Subcutaneous abdominal adipose tissue (tissue), 5 donors: ENCODE data around the gene CORIN.

Source experiments
- H3K27ac ChIP-seq: one replicate; pipeline ENCODE4 v1.7.0; 2013; ENCODE audit warnings: low read depth, mild to moderate bottlenecking, inconsistent platforms, low read length, moderate library complexity
- H3K27me3 ChIP-seq, 5 donors: one replicate each; pipeline ENCODE4 v1.7.0; 2013; ENCODE audit warnings: low read length in 5 of 5, inconsistent platforms in 1 of 5; ENCODE audit not compliant: control insufficient read depth in 5 of 5, insufficient read depth in 4 of 5
- H3K36me3 ChIP-seq, 5 donors: one replicate each; pipeline ENCODE4 v1.7.0; 2013; ENCODE audit warnings: low read length in 5 of 5; ENCODE audit not compliant: control insufficient read depth in 5 of 5, insufficient read depth in 5 of 5
- H3K4me1 ChIP-seq, 5 donors: one replicate each; pipeline ENCODE4 v1.7.0; 2013; ENCODE audit warnings: low read length in 5 of 5, mild to moderate bottlenecking in 3 of 5, moderate library complexity in 1 of 5; ENCODE audit not compliant: control insufficient read depth in 5 of 5, insufficient read depth in 5 of 5
- H3K4me3 ChIP-seq, 5 donors: one replicate each; pipeline ENCODE4 v1.7.0; 2013; ENCODE audit warnings: low read length in 5 of 5, low read depth in 1 of 5
- H3K9ac ChIP-seq, 5 donors: one replicate each; pipeline ENCODE4 v1.7.0; 2013; ENCODE audit warnings: low read length in 5 of 5, mild to moderate bottlenecking in 4 of 5, moderate library complexity in 3 of 5
- H3K9me3 ChIP-seq, 5 donors: one replicate each; pipeline ENCODE4 v1.7.0; 2013; ENCODE audit warnings: low read length in 5 of 5; ENCODE audit not compliant: control insufficient read depth in 5 of 5
- donor health status: healthy.
- donor health status: healthy.
- donor health status: healthy.
- donor health status: healthy.
- donor health status: healthy.

The CORIN gene

GRCh38 chr4:47858006-47858405, 20.1 kb upstream of the CORIN start:
- Histone ChIP-seq H3K9me3 (no peaks in the 10 kb centered on the region), H3K9ac (no peak overlapping the region), H3K27ac (no peak overlapping the region), H3K4me1 (no peaks in the 10 kb centered on the region), H3K36me3 (peaks cover 0 to 23% (median 5%) of the 10 kb centered on the region in 5 donors), H3K4me3 (no peak overlapping the region), H3K27me3 (no peaks in the 10 kb centered on the region)

GRCh38 chr4:47856713-47857112, 18.8 kb upstream of the CORIN start:
- Histone ChIP-seq H3K27me3 (no peaks in the 10 kb centered on the region), H3K4me3 (no peak overlapping the region), H3K4me1 (no peaks in the 10 kb centered on the region), H3K27ac (no peak overlapping the region), H3K9ac (no peak overlapping the region), H3K36me3 (peaks cover 0 to 19% (median 2%) of the 10 kb centered on the region in 5 donors), H3K9me3 (no peaks in the 10 kb centered on the region)

GRCh38 chr4:47855350-47855749, 17.5 kb upstream of the CORIN start:
- H3K27ac ChIP-seq: no peak overlapping the region

GRCh38 chr4:47852136-47852535, 14.3 kb upstream of the CORIN start:
- Histone ChIP-seq H3K27me3 (no peaks in the 10 kb centered on the region), H3K4me3 (no peak overlapping the region), H3K9me3 (no peaks in the 10 kb centered on the region), H3K4me1 (no peaks in the 10 kb centered on the region), H3K9ac (no peak overlapping the region), H3K27ac (no peak overlapping the region), H3K36me3 (peaks cover 0 to 38% (median 7%) of the 10 kb centered on the region in 5 donors)

More at GRCh38 chr4:47855350-47855749, 17.5 kb upstream of the CORIN start:
- H3K4me1 ChIP-seq: no peaks in the 10 kb centered on the region
- H3K36me3 ChIP-seq: peaks cover 0 to 24% (median 7%) of the 10 kb centered on the region in 5 donors
- H3K4me3 ChIP-seq: no peak overlapping the region
- no peaks in the 10 kb centered on the region for H3K9me3 ChIP-seq
- no peaks in the 10 kb centered on the region for H3K27me3 ChIP-seq
- H3K9ac ChIP-seq: no peak overlapping the region

GRCh38 chr4:47849466-47849865, 11.6 kb upstream of the CORIN start:
- H3K36me3 ChIP-seq: peaks cover 0 to 31% (median 7%) of the 10 kb centered on the region in 5 donors

GRCh38 chr4:47848041-47848440, 10.2 kb upstream of the CORIN start:
- Histone ChIP-seq H3K27me3 (no peaks in the 10 kb centered on the region), H3K9ac (no peak overlapping the region), H3K4me3 (no peak overlapping the region), H3K4me1 (no peaks in the 10 kb centered on the region), H3K36me3 (peaks cover 0 to 28% (median 11%) of the 10 kb centered on the region in 5 donors), H3K27ac (no peak overlapping the region), H3K9me3 (no peaks in the 10 kb centered on the region)

More at GRCh38 chr4:47849466-47849865, 11.6 kb upstream of the CORIN start:
- H3K4me1 ChIP-seq: no peaks in the 10 kb centered on the region
- H3K27ac ChIP-seq: no peak overlapping the region
- H3K4me3 ChIP-seq: no peak overlapping the region
- no peaks in the 10 kb centered on the region for H3K27me3 ChIP-seq
- no peak overlapping the region for H3K9ac ChIP-seq
- no peaks in the 10 kb centered on the region for H3K9me3 ChIP-seq

GRCh38 chr4:47842985-47843384, 5.1 kb upstream of the CORIN start:
- Histone ChIP-seq H3K27ac (no peak overlapping the region), H3K9ac (no peak overlapping the region), H3K27me3 (no peaks in the 10 kb centered on the region), H3K36me3 (peaks cover 0 to 13% (median 7%) of the 10 kb centered on the region in 5 donors), H3K9me3 (no peaks in the 10 kb centered on the region), H3K4me3 (no peak overlapping the region), H3K4me1 (peaks cover 0 to 5% (median 1%) of the 10 kb centered on the region in 5 donors)

GRCh38 chr4:47840291-47840690, 2.4 kb upstream of the CORIN start:
- H3K36me3 ChIP-seq: peaks cover 0 to 8% (median 6%) of the 10 kb centered on the region in 5 donors
- H3K27ac ChIP-seq: no peak overlapping the region
- no peak overlapping the region for H3K4me3 ChIP-seq
- H3K9ac ChIP-seq: no peak overlapping the region
- H3K4me1 ChIP-seq: peaks cover 4 to 29% (median 25%) of the 10 kb centered on the region in 5 donors
- no peaks in the 10 kb centered on the region for H3K9me3 ChIP-seq
- peaks cover 0 to 6% (median under 1%) of the 10 kb centered on the region in 5 donors for H3K27me3 ChIP-seq

- H3K4me1 ChIP-seq: peaks cover 4 to 29% (median 25%) of the 10 kb centered on the region in 5 donors
- H3K9me3 ChIP-seq: no peaks in the 10 kb centered on the region
- H3K27ac ChIP-seq: no peak overlapping the region
- no peak overlapping the region for H3K9ac ChIP-seq
- no peak overlapping the region for H3K4me3 ChIP-seq
- H3K36me3 ChIP-seq: peaks cover 0 to 8% (median 4%) of the 10 kb centered on the region in 5 donors
- peaks cover 0 to 8% (median 5%) of the 10 kb centered on the region in 5 donors for H3K27me3 ChIP-seq
Measured at GRCh38 chr4:47839259-47839658, 1.4 kb upstream of the CORIN start.

GRCh38 chr4:47838445-47838844, 578 bp upstream of the CORIN start:
- Histone ChIP-seq H3K36me3 (peaks cover 0 to 4% (median 0%) of the 10 kb centered on the region in 5 donors), H3K27ac (no peak overlapping the region), H3K9me3 (no peaks in the 10 kb centered on the region), H3K27me3 (peaks cover 0 to 8% (median 5%) of the 10 kb centered on the region in 5 donors), H3K4me3 (no peak overlapping the region), H3K9ac (no peak overlapping the region), H3K4me1 (peaks cover 4 to 29% (median 25%) of the 10 kb centered on the region in 5 donors)
